Activated effector memory CD4-positive, alpha-beta T cell treated with Interleukin-2 at 50 U/mL for 16 hours (primary cell): Measurements from ENCODE around the gene SPC25.

Experiments
- DNase-seq: peaks from one replicate; pipeline ENCODE4 v3.0.0-alpha.2; 2020

Gene SPC25

GRCh38 chr2:168835969-168836368 is 54.3 kb downstream of the SPC25 start:
- DNase-seq = no peak

GRCh38 chr2:168831662-168832061 is 58.6 kb downstream of the SPC25 start:
- DNase-seq = no peak

GRCh38 chr2:168830958-168831357 is 59.3 kb downstream of the SPC25 start:
- no peak for DNase-seq

GRCh38 chr2:168825126-168825525 is 65.1 kb downstream of the SPC25 start:
- DNase-seq = no peak

DNA sequence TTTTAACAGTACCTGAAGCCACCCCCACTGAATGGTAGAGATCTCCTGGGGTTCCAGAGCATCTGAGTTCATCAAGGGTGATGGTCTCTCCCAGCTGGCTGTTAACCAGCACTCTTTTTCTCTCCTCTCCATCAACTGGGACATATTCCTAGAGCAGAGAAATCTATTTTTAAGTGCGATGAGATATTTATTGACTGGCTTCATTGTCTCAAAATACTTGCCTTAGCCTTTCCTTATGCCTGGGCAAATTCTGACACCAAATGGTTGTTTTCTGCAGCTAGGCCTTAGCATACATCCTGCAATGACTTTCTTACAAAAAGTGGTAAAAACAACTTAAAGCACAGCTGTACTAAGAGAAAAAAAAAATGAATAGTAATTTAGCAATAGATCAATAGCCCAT is 68.2 kb downstream of the SPC25 start:
- DNase-seq = no peak

GRCh38 chr2:168821577-168821976 is 68.7 kb downstream of the SPC25 start:
- DNase-seq = no peak
